CD14-positive monocyte (primary cell): Measurements from ENCODE around the gene FNDC7. TPM values are rescaled to one million over a fixed set of nuclear protein-coding genes. Genes with fewer than 3 reads are reported as not detected.

ENCODE experiments used
- DNase-seq, 3 donors: peaks; one replicate each; pipeline ENCODE4 v3.0.0-alpha.2; 2011 to 2022
- H2AFZ ChIP-seq: 2 replicates; pipeline ENCODE4 v1.6.0; 2012; ENCODE audit warnings: mild to moderate bottlenecking, low read depth, low read length, inconsistent platforms; ENCODE audit not compliant: insufficient read depth, poor library complexity, severe bottlenecking
- H3K27ac ChIP-seq, 2 donors: 1 replicate in 1 of 2; 2 replicates in 1 of 2; pipeline ENCODE4 v1.5.1; 2012 to 2013; ENCODE audit warnings: low read length in 2 of 2, control low read depth in 1 of 2, inconsistent platforms in 1 of 2, low read depth in 1 of 2, mild to moderate bottlenecking in 1 of 2
- H3K27me3 ChIP-seq, 2 donors: one replicate each; pipeline versions ENCODE4 v1.6.0 to v1.6.1; 2011 to 2013; ENCODE audit warnings: low read length in 2 of 2; ENCODE audit not compliant: control insufficient read depth in 2 of 2, insufficient read depth in 2 of 2
- H3K36me3 ChIP-seq, 2 donors: replicated peaks in 1 of 2; 1 replicate in 1 of 2; 2 replicates in 1 of 2; pipeline versions ENCODE4 v1.5.1 to v1.6.1; 2012 to 2013; ENCODE audit warnings: low read length in 2 of 2, control low read depth in 1 of 2, inconsistent platforms in 1 of 2, mild to moderate bottlenecking in 1 of 2; ENCODE audit not compliant: insufficient read depth in 2 of 2, control insufficient read depth in 1 of 2
- H3K4me1 ChIP-seq, 2 donors: 1 replicate in 1 of 2; 2 replicates in 1 of 2; pipeline versions ENCODE4 v1.5.1 to v1.6.1; 2012 to 2013; ENCODE audit warnings: low read length in 2 of 2, control low read depth in 1 of 2, inconsistent platforms in 1 of 2, mild to moderate bottlenecking in 1 of 2, moderate library complexity in 1 of 2; ENCODE audit not compliant: insufficient read depth in 2 of 2, control insufficient read depth in 1 of 2
- H3K4me2 ChIP-seq: replicated peaks from 2 replicates; pipeline ENCODE3; 2012; ENCODE audit warnings: low read length, moderate library complexity, mild to moderate bottlenecking; ENCODE audit not compliant: poor library complexity, severe bottlenecking; ENCODE audit errors: extremely low read depth
- H3K4me3 ChIP-seq, 3 experiments: fragments of 200-600 bp in 1 of 3; sonication (generic) in 1 of 3; replicated peaks in 1 of 3; 1 replicate in 2 of 3; 2 replicates in 1 of 3; pipeline ENCODE4 v1.5.1; 2011 to 2013; ENCODE audit warnings: low read length in 3 of 3, mild to moderate bottlenecking in 3 of 3, control low read depth in 2 of 3, low read depth in 2 of 3, inconsistent platforms in 1 of 3, moderate library complexity in 1 of 3
- H3K79me2 ChIP-seq: 2 replicates; pipeline ENCODE4 v1.6.0; 2012; ENCODE audit warnings: mild to moderate bottlenecking, control low read depth, inconsistent platforms, low read length, moderate library complexity; ENCODE audit not compliant: insufficient read depth
- H3K9ac ChIP-seq: 2 replicates; pipeline ENCODE4 v1.6.0; 2017; ENCODE audit warnings: low read length, mild to moderate bottlenecking; ENCODE audit not compliant: insufficient read depth, poor library complexity, severe bottlenecking
- H3K9me3 ChIP-seq, 2 donors: replicated peaks in 1 of 2; 1 replicate in 1 of 2; 2 replicates in 1 of 2; pipeline versions ENCODE4 v1.5.1 to v1.6.1; 2012 to 2013; ENCODE audit warnings: low read length in 2 of 2, control low read depth in 1 of 2; ENCODE audit not compliant: control insufficient read depth in 1 of 2, insufficient read depth in 1 of 2
- H4K20me1 ChIP-seq: 2 replicates; pipeline ENCODE4 v1.6.0; 2012; ENCODE audit warnings: mild to moderate bottlenecking, low read length, control low read depth, moderate library complexity; ENCODE audit not compliant: insufficient read depth
- H3K27ac Mint-ChIP-seq, 7 donors: one replicate each; pipeline ENCODE4 v1.8.0; 2020; ENCODE audit warnings: mild to moderate bottlenecking in 7 of 7, mixed read lengths in 7 of 7, moderate library complexity in 6 of 7, inconsistent platforms in 2 of 7
- H3K27me3 Mint-ChIP-seq, 3 donors: one replicate each; pipeline ENCODE4 v1.8.0; 2021 to 2022; ENCODE audit warnings: low read depth in 3 of 3, mild to moderate bottlenecking in 3 of 3, mixed read lengths in 3 of 3, moderate library complexity in 3 of 3, inconsistent platforms in 1 of 3
- H3K36me3 Mint-ChIP-seq, 2 donors: one replicate each; pipeline ENCODE4 v1.8.0; 2020; ENCODE audit warnings: mixed read lengths in 2 of 2, inconsistent platforms in 1 of 2, mild to moderate bottlenecking in 1 of 2
- H3K4me1 Mint-ChIP-seq: one replicate; pipeline ENCODE4 v1.8.0; 2020; ENCODE audit warnings: mild to moderate bottlenecking, mixed read lengths
- H3K4me3 Mint-ChIP-seq, 2 donors: one replicate each; pipeline ENCODE4 v1.8.0; 2020; ENCODE audit warnings: mild to moderate bottlenecking in 2 of 2, mixed read lengths in 2 of 2, moderate library complexity in 1 of 2
- H3K9me3 Mint-ChIP-seq, 7 donors: one replicate each; pipeline ENCODE4 v1.8.0; 2020 to 2022; ENCODE audit warnings: mixed read lengths in 7 of 7, mild to moderate bottlenecking in 6 of 7, moderate library complexity in 6 of 7, inconsistent platforms in 2 of 7
- WGBS: methylation state at CpG from one replicate; pipeline ENCODE4 v1.1.5; 2013; ENCODE audit warnings: missing lambda C conversion rate; ENCODE audit not compliant: insufficient coverage; 5-methylcytosine and 5-hydroxymethylcytosine counted together
- intact Hi-C, 2 donors: fragments of 100-400 bp; cut with micrococcal nuclease; formaldehyde crosslinking; loops; one replicate each; pipeline versions ENCODE4 v1.15.0 to v1.15.1; 2023
- polyA plus RNA-seq, 3 donors: library from polyadenylated mRNA; depleted of rRNA in 1 of 3; unstranded in 2 of 3; stranded (reverse) in 1 of 3; fragments of 300-500 nt in 2 of 3; fragments of >200 nt in 1 of 3; fragmentation: Illumina TruSeq in 2 of 3; gene quantifications; 1 replicate in 2 of 3; 2 replicates in 1 of 3; pipeline ENCODE4 v1.2.3, GENCODE V29; 2012 to 2021
- TF ChIP-seq, protein P1 (sequence below): fragments of 200-600 bp; IDR thresholded peaks from one replicate; pipeline ENCODE4 v1.8.0; 2022; ENCODE audit warnings: antibody characterized with exemption, mild to moderate bottlenecking

The FNDC7 gene
- polyA plus RNA-seq, 3 donors = 0.07 TPM; not detected in 2

DNA sequence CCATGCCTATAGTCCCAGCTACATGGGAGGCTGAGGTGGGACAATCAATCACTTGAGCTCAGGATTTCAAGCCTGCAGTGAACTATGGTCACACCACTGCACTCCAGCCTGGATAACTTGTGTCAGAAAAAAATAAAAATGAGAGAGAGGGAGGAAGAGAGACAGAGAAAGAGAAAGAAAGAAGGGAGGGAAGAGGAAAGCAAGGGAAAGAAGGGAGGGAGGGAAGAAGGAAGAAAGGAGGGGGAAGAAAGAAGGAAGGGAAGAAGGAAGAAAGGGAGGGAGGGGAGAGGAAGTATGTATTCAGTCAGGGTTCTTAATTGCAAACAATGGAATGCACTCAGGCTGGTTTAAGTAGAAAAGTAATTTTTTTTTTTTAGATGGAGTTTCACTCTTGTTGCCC is 43.9 kb upstream of the FNDC7 start:
- intact Hi-C loops = no loop called here
- Histone ChIP-seq H3K27ac (no peak overlapping the region), H3K4me2 (no peak overlapping the region), H3K36me3 (no peaks in the 10 kb centered on the region), H3K79me2 (no peaks in the 10 kb centered on the region), H3K9me3 (no peaks in the 10 kb centered on the region), H4K20me1 (no peaks in the 10 kb centered on the region), H2AFZ (no peak overlapping the region), H3K4me1 (peaks cover 5 to 8% of the 10 kb centered on the region in 2 donors), H3K4me3 (no peak overlapping the region), H3K9ac (no peak overlapping the region), H3K27me3 (no peaks in the 10 kb centered on the region)
- H3K27me3 Mint-ChIP-seq = no peaks in the 10 kb centered on the region
- DNase-seq = no peak
- TF ChIP-seq, protein P1, sequence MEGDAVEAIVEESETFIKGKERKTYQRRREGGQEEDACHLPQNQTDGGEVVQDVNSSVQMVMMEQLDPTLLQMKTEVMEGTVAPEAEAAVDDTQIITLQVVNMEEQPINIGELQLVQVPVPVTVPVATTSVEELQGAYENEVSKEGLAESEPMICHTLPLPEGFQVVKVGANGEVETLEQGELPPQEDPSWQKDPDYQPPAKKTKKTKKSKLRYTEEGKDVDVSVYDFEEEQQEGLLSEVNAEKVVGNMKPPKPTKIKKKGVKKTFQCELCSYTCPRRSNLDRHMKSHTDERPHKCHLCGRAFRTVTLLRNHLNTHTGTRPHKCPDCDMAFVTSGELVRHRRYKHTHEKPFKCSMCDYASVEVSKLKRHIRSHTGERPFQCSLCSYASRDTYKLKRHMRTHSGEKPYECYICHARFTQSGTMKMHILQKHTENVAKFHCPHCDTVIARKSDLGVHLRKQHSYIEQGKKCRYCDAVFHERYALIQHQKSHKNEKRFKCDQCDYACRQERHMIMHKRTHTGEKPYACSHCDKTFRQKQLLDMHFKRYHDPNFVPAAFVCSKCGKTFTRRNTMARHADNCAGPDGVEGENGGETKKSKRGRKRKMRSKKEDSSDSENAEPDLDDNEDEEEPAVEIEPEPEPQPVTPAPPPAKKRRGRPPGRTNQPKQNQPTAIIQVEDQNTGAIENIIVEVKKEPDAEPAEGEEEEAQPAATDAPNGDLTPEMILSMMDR = no peak
- H3K4me1 Mint-ChIP-seq = peaks cover 14% of the 10 kb centered on the region
- H3K4me3 Mint-ChIP-seq = no peak overlapping the region
- H3K9me3 Mint-ChIP-seq = peaks cover 0 to 10% (median 3%) of the 10 kb centered on the region in 7 donors
- no peak overlapping the region for H3K27ac Mint-ChIP-seq
- H3K36me3 Mint-ChIP-seq = no peaks in the 10 kb centered on the region

DNA sequence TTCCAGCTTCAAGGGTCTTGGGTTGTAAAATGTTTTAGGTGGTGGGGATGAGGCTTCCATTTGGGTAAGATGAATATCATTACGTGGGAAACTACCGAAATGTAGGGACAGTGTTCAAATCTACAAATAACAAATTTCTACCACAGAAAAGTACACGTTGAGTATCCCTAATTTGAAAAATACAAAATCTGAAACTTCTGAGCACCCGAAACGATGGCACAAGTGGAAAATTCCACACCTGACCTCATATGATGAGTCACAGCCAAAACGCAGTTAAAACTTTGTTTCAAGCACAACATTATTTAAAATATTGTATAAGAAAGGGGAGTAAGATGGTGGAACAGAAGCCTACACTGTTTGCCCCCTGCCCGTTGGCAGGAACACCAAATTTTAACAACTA is 43.0 kb upstream of the FNDC7 start:
- no CpG with 5 or more reads among the region's 7 CpGs for WGBS
- peaks cover 0 to 3% (median 2%) of the 10 kb centered on the region in 3 donors for H3K27me3 Mint-ChIP-seq
- no peak overlapping the region for H3K27ac Mint-ChIP-seq
- Histone ChIP-seq H3K9ac (no peak overlapping the region), H3K27ac (no peak overlapping the region), H3K36me3 (no peaks in the 10 kb centered on the region), H3K79me2 (no peaks in the 10 kb centered on the region), H3K9me3 (no peaks in the 10 kb centered on the region), H3K27me3 (no peaks in the 10 kb centered on the region), H3K4me3 (no peak overlapping the region), H2AFZ (no peak overlapping the region), H3K4me1 (peaks cover 1 to 4% of the 10 kb centered on the region in 2 donors), H4K20me1 (no peaks in the 10 kb centered on the region), H3K4me2 (no peak overlapping the region)
- no peak overlapping the region for H3K4me3 Mint-ChIP-seq
- H3K36me3 Mint-ChIP-seq = no peaks in the 10 kb centered on the region
- peaks cover 0 to 10% (median 3%) of the 10 kb centered on the region in 7 donors for H3K9me3 Mint-ChIP-seq
- no peak for DNase-seq
- intact Hi-C loops = no loop called here
- TF ChIP-seq, protein P1 = no peak
- peaks cover 11% of the 10 kb centered on the region for H3K4me1 Mint-ChIP-seq
